ENCODE results near the gene CHMP4A.

DNA sequence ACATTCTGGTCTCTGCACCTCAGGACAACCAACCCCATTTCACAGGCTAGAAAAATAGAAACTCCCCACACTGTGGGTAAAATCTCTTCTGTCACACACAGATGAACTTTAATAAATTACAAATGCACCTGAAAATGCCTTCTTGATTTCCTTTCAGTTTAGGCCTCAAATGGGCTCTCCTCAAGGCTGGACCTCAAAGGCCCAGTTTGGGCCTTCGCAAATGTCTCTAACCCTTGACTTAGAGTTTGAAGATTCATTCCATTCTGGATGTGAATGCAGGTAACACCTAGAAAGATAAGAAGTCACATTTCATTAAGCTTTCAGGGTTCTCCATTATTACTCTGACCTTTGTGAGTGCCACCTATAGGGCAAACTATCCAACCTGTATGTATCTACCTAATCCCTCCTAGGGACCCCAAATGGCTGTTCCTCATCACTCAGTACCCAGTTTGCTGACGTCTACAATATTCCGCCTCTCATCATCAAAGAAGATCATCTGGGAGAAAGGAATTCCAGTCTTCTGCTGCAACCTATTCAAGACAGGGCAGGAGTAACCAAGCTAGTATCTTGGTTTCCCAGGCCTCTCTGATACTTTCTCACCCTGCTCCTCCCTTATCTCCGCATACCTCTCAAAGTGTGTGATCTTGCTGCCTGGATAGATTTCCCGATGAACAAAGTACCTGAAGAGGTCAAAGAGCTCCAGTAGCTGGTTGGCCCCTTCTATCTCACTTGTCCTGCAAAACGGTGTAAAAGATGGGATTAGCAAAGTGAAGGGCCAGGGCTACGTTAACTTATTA is 776 bp upstream of the CHMP4A start:
- TF ChIP-seq CTCF (IDR thresholded peaks at IDR 0.05) (no peak), EP300 (IDR thresholded peaks at IDR 0.05) (no peak), POLR2AphosphoS5 (IDR thresholded peaks at IDR 0.05) (no peak), POLR2A (IDR thresholded peaks at IDR 0.05) (no peak)

Measured in gastroesophageal sphincter (tissue), 3 donors.